Brain microvascular endothelial cell (primary cell): ENCODE data around the gene AFF3.
"Not testable (repeated sequence)": the region's sequence is repeated elsewhere in the genome, so short reads cannot be mapped to it uniquely, and the experiment has no call there.

Source experiments
- DNase-seq: peaks from one replicate; pipeline ENCODE4 v3.0.0-alpha.2; 2020
- H3K27ac ChIP-seq: fragments of 250-450 bp; sonication (Bioruptor Pico); 2 replicates; pipeline ENCODE4 v1.5.1; 2020; ENCODE audit warnings: mild to moderate bottlenecking, moderate library complexity
- H3K27me3 ChIP-seq: fragments of 250-450 bp; sonication (Bioruptor Pico); replicated peaks from 2 replicates; pipeline ENCODE4 v1.5.1; 2020; ENCODE audit warnings: mild to moderate bottlenecking
- H3K36me3 ChIP-seq: fragments of 250-450 bp; sonication (Bioruptor Pico); replicated peaks from 2 replicates; pipeline ENCODE4 v1.5.1; 2020; ENCODE audit warnings: mild to moderate bottlenecking
- H3K4me3 ChIP-seq: 2 replicates; pipeline ENCODE4 v1.5.1; 2011; ENCODE audit warnings: low read depth, mild to moderate bottlenecking, control low read depth, low read length, moderate library complexity
- CTCF ChIP-seq: IDR thresholded peaks from 2 replicates; pipeline ENCODE4 v1.5.1; 2011; ENCODE audit warnings: low read depth, mild to moderate bottlenecking, moderate library complexity, low read length, control low read depth, inconsistent platforms; ENCODE audit errors: missing control alignments
- in situ Hi-C: cut with HindIII; loops from 2 replicates; pipeline ENCODE4 v1.10.0; 2017; ENCODE audit warnings: low sequenced_read_pairs, low pct_ligation_motif_present

AFF3 gene

GRCh38 chr2:99748344-99748743 is 394.0 kb downstream of the AFF3 start:
- no peak for DNase-seq
- Histone ChIP-seq H3K27ac (no peak overlapping the region), H3K4me3 (no peak overlapping the region), H3K36me3 (no peaks in the 10 kb centered on the region), H3K27me3 (no peaks in the 10 kb centered on the region)
- no peak for TF ChIP-seq CTCF
- in situ Hi-C loops, result no loop called here

GRCh38 chr2:99747842-99748241 is 394.5 kb downstream of the AFF3 start:
- Histone ChIP-seq H3K4me3 (no peak overlapping the region), H3K27ac (no peak overlapping the region), H3K36me3 (no peaks in the 10 kb centered on the region), H3K27me3 (no peaks in the 10 kb centered on the region)
- no peak for DNase-seq
- no peak for TF ChIP-seq CTCF
- in situ Hi-C loops, result no loop called here

- Histone ChIP-seq H3K36me3 (no peaks in the 10 kb centered on the region), H3K27ac (no peak overlapping the region), H3K27me3 (no peaks in the 10 kb centered on the region), H3K4me3 (no peak overlapping the region)
- DNase-seq, result no peak
- no peak for TF ChIP-seq CTCF
- in situ Hi-C loops, result no loop called here
Measured at GRCh38 chr2:99743146-99743545, 399.2 kb downstream of the AFF3 start.

GRCh38 chr2:99737537-99737936 is 404.9 kb downstream of the AFF3 start:
- H3K27ac ChIP-seq, result no peak overlapping the region
- no peak for TF ChIP-seq CTCF
- no peaks in the 10 kb centered on the region for H3K27me3 ChIP-seq
- H3K4me3 ChIP-seq, result no peak overlapping the region
- no peaks in the 10 kb centered on the region for H3K36me3 ChIP-seq
- in situ Hi-C loops, result no loop called here
- no peak for DNase-seq

- TF ChIP-seq CTCF, result no peak
Measured at GRCh38 chr2:99735753-99736152, 406.6 kb downstream of the AFF3 start.

GRCh38 chr2:99735314-99735713 is 407.1 kb downstream of the AFF3 start:
- H3K4me3 ChIP-seq, H3K36me3 ChIP-seq, DNase-seq, in situ Hi-C loops, H3K27me3 ChIP-seq, H3K27ac ChIP-seq: not testable (repeated sequence)

More at GRCh38 chr2:99735753-99736152, 406.6 kb downstream of the AFF3 start:
- DNase-seq, result no peak
- Histone ChIP-seq H3K36me3 (no peaks in the 10 kb centered on the region), H3K4me3 (no peak overlapping the region), H3K27me3 (no peaks in the 10 kb centered on the region), H3K27ac (no peak overlapping the region)
- in situ Hi-C loops, result no loop called here
